ENCODE measurements around the gene ST6GALNAC1. TPM values are rescaled to one million over a fixed set of nuclear protein-coding genes. Genes with fewer than 3 reads are reported as not detected.

Gene ST6GALNAC1
- total RNA-seq, 2 donors from 2014 or later = 0.44 to 1.8 TPM

DNA sequence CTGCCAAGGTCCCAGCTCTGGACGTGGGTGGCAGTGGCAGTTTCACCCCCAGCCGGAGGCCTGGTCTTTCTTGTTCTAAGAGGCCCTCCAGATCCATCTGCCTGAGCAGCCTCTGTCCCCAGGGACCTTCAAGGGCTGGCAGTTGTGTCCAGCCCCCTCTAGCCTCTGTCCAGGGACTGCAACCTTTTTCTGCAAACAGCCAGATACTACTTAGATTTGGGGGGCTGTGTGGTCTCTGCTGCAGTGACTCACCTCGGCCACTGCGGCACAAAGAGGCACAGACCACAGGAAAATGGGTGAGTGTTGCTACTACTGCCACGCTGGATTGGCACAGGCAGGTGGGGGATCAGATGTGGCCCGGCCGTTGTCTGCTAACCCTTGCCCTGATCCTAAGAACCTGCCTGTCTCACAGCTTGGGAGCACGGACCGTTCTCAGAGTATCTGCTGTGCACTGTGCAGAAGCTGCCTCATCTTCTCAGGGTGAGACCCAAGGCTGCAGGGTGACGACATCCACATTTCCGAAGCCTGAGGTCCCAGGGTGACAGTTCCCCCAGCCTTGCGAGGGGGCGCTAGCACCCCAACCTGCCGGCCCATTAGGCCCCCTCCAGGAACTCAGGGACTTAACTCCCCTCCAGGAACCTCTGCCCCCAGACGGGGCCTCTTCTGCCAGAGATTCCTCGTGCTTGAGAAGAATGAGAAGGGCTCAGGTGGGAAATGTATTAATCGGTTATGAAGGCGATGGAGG lies 39.6 kb upstream of the ST6GALNAC1 start:
- ATAC-seq (replicated peaks in 1 of 2) = no peak
- Mint-ChIP-seq H3K4me3 (no peak overlapping the region), H3K36me3 (ENCODE audit: insufficient read depth in 2 of 2) (no peaks in the 10 kb centered on the region), H3K27me3 (ENCODE audit: low read depth) (no peaks in the 10 kb centered on the region), H3K4me1 (ENCODE audit: low read depth) (peaks cover 7% of the 10 kb centered on the region), H3K27ac (no peak overlapping the region), H3K9me3 (no peaks in the 10 kb centered on the region)
- no peak for DNase-seq

DNA sequence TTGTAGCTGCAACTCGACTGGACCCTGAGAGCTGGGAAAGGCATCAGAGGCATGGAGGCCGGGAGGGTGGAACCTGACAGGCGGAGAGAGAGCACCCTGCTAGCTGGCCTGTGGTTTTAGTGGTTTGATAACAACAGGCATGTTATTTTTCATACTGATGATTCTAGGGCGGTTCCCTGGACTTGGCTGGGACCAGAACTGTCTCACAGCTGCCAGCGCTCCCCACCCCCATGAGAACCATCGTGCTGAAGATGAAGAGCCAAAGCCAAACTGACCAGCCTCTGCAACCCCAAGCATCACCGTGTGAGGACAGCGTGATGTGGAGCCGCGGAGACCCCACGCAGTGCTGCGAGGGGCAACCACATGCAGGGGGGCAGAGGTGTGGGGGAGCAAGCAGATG lies 38.7 kb upstream of the ST6GALNAC1 start:
- Mint-ChIP-seq H3K27ac (no peak overlapping the region), H3K4me3 (no peak overlapping the region), H3K36me3 (ENCODE audit: insufficient read depth in 2 of 2) (no peaks in the 10 kb centered on the region), H3K27me3 (ENCODE audit: low read depth) (no peaks in the 10 kb centered on the region), H3K9me3 (no peaks in the 10 kb centered on the region), H3K4me1 (ENCODE audit: low read depth) (peaks cover 7% of the 10 kb centered on the region)
- DNase-seq (no peak), ATAC-seq (replicated peaks in 1 of 2) (no peak)

DNA sequence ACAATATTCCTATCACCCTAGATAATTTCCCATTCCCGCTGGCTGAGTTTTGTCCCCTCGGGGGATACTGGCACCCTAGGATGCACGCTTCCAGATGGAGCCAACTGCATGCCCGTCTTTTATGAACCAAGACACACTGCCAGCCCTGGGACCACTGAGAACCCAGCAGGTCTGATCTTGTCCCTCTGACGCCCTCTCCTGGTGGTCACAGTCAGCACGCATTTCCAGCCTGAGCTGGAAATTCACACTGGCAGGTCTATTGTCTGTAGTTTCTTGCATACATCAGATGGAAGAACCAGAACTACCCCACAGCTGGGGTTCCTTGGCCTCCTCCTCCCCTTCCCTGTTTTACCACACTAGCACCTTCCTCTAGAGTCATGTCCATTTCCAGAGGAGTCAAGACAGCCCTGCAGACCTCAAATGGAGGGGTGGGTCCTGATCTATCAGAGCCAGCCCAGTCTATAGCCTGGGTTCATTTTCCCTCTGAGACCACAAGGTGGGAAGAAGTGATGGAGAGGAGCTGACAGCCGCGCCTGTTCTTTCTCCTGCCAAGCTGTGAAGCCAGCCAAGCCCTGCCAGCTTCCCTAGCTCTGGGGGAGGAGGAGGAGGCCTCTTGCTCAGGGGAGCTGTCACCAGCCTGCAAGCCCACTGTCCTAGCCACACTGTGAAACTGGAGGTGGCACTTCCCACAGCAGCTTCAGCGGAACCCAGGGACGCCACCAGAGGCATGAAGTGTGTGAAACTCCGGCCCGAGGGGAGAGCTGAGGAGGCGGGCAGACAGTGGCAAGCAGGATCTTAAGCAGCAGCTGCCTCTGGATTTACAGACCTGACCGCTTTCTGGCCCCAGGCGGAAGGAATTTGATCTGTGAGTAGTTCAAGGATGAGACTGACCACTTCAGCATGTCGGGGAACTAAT lies 37.9 kb upstream of the ST6GALNAC1 start:
- Mint-ChIP-seq H3K9me3 (no peaks in the 10 kb centered on the region), H3K36me3 (ENCODE audit: insufficient read depth in 2 of 2) (no peaks in the 10 kb centered on the region), H3K4me1 (ENCODE audit: low read depth) (peaks cover 7% of the 10 kb centered on the region), H3K4me3 (no peak overlapping the region), H3K27me3 (ENCODE audit: low read depth) (no peaks in the 10 kb centered on the region), H3K27ac (peak overlapping the region; percentile 74)
- ATAC-seq (replicated peaks in 1 of 2) (peak; percentile 68 to 76), DNase-seq (peak; percentile 74)

DNA sequence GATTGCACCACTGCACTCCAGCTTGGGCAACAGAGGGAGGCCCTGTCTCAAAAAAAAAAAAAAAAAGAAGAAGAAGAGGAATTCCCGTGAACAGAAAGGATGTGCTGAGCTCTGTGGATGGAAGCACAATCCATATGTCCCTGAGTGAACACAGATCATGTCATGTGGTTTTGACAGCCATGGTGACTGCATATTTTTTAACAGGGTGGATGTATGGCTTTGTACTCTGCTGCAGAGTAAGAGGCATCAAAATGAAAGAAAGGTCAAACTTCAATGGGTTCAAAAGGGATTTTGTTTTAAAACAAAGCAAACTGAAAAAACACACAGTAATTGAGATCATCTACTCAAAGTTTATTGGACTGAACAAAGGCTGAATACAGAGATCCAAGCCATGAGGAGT lies 35.7 kb upstream of the ST6GALNAC1 start:
- Mint-ChIP-seq H3K36me3 (ENCODE audit: insufficient read depth in 2 of 2) (no peaks in the 10 kb centered on the region), H3K4me1 (ENCODE audit: low read depth) (peaks cover 7% of the 10 kb centered on the region), H3K27me3 (ENCODE audit: low read depth) (no peaks in the 10 kb centered on the region), H3K27ac (peak overlapping the region; percentile 20), H3K4me3 (no peak overlapping the region), H3K9me3 (no peaks in the 10 kb centered on the region)
- no peak for ATAC-seq (replicated peaks in 1 of 2)
- DNase-seq = no peak

DNA sequence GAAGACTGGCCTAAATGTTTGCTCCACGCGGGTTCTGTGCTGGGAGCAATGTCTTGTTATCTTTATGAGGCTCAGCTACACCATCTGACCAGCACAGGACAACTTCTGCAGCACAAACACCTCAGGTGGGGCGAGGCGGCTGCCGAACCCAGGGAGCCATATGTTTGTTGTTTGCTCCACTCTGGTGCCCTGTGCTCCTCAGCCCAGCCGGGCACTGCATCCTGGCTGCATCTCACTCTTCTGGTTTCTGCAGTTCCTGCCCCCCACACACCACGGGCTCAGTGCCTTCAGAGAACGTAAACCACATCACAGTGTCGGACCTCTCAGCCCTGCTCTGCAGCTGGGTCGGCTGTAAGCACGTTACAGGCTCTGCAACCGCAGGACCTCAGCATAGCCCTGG lies 34.8 kb upstream of the ST6GALNAC1 start:
- Mint-ChIP-seq H3K4me3 (no peak overlapping the region), H3K27me3 (ENCODE audit: low read depth) (no peaks in the 10 kb centered on the region), H3K9me3 (no peaks in the 10 kb centered on the region), H3K36me3 (ENCODE audit: insufficient read depth in 2 of 2) (no peaks in the 10 kb centered on the region), H3K4me1 (ENCODE audit: low read depth) (peaks cover 12% of the 10 kb centered on the region), H3K27ac (no peak overlapping the region)
- ATAC-seq (replicated peaks in 1 of 2) (peak; percentile 64 to 79), DNase-seq (peak; percentile 21 to 27)

DNA sequence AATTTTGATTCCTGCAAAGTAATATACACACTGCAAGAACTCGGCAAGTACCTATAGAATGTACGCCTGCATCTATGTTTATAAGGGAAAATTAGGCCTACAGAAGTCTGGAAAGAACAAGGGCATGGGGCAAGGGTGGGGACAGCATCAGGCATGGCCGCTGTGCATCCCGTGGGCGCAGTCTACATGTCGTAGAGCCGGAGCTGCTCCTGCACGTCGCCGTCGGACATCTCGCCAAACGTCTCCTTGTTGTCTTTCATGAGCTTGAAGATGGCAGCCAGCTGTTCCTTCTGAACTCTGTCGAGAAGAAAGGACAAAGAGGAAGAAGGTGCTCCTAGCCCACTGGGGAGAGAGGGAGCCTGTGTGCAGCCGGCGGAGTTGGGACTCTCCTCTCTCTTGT lies 33.8 kb upstream of the ST6GALNAC1 start:
- Mint-ChIP-seq H3K36me3 (ENCODE audit: insufficient read depth in 2 of 2) (no peaks in the 10 kb centered on the region), H3K4me3 (no peak overlapping the region), H3K4me1 (ENCODE audit: low read depth) (peaks cover 20% of the 10 kb centered on the region), H3K27me3 (ENCODE audit: low read depth) (no peaks in the 10 kb centered on the region), H3K27ac (no peak overlapping the region), H3K9me3 (no peaks in the 10 kb centered on the region)
- DNase-seq = no peak
- no peak for ATAC-seq (replicated peaks in 1 of 2)

DNA sequence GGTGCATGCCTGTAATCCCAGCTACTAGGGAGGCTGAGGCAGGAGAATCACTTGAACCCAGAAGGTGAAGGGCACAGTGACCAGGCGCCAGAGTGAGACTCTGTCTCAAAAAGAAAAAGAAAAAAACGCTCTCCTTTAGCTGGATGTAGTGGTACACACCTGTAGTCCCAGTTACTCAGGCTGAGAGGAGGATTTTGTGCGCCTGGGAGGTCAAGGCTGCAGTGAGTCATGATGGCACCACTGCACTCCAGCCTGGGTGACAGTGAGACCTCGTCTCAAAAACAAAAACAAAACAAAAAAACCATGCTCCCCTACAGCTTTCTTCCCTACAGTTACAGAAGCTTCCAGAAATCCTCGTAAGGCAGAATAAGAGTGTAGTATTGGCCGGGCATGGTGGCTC lies 33.1 kb upstream of the ST6GALNAC1 start:
- ATAC-seq (replicated peaks in 1 of 2) (no peak), DNase-seq (no peak)
- no peaks in the 10 kb centered on the region for H3K9me3 Mint-ChIP-seq
- no peaks in the 10 kb centered on the region for H3K27me3 Mint-ChIP-seq (ENCODE audit: low read depth)
- H3K27ac Mint-ChIP-seq = no peak overlapping the region
- H3K4me3 Mint-ChIP-seq = no peak overlapping the region
- H3K36me3 Mint-ChIP-seq (ENCODE audit: insufficient read depth in 2 of 2) = no peaks in the 10 kb centered on the region
- H3K4me1 Mint-ChIP-seq (ENCODE audit: low read depth) = peaks cover 26% of the 10 kb centered on the region

DNA sequence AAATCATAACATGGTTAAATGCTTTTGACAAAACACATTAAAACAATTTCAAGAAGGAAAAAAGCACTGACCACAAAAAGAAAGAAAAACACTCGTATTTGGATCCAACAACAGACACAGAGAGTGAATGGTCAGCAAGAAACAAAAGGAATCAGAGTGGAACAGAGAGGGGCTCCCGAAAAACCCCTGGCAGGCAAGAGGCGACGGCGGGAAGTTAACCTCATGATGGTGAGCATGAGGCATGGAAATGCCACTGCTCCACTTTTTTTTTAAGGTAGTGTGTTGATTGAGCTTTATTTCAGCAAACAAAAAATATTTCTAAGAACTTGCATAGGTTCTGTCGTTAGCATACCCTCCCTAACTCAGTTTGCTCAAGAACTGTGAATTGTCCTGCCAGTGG lies 32.1 kb upstream of the ST6GALNAC1 start:
- DNase-seq (no peak), ATAC-seq (replicated peaks in 1 of 2) (no peak)
- no peak overlapping the region for H3K27ac Mint-ChIP-seq
- H3K9me3 Mint-ChIP-seq = no peaks in the 10 kb centered on the region
- H3K4me3 Mint-ChIP-seq = no peak overlapping the region
- no peaks in the 10 kb centered on the region for H3K27me3 Mint-ChIP-seq (ENCODE audit: low read depth)
- H3K36me3 Mint-ChIP-seq (ENCODE audit: insufficient read depth in 2 of 2) = no peaks in the 10 kb centered on the region
- peaks cover 29% of the 10 kb centered on the region for H3K4me1 Mint-ChIP-seq (ENCODE audit: low read depth)

DNA sequence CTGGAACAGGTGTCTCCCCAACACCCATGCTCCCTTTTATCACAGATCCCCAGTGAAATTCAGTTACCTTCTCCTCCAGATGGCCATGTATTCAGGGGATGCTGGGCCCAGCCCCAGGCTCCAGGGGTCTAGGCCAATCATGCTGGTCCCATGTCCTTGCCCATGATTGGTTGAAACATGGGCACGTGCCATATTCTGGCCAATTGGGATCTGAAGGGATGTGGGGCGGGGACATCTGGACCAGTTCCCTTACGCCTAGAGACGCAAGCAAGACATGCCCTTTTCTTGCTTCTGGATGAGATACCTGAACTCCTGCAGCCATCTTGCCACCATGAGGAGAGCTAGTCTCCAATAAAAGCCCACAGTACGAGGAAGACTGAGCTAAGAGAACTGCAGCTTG lies 31.0 kb upstream of the ST6GALNAC1 start:
- no peak for ATAC-seq (replicated peaks in 1 of 2)
- Mint-ChIP-seq H3K4me3 (no peak overlapping the region), H3K36me3 (ENCODE audit: insufficient read depth in 2 of 2) (no peaks in the 10 kb centered on the region), H3K27me3 (ENCODE audit: low read depth) (no peaks in the 10 kb centered on the region), H3K4me1 (ENCODE audit: low read depth) (peaks cover 39% of the 10 kb centered on the region), H3K27ac (no peak overlapping the region), H3K9me3 (peaks cover 0 to 3% of the 10 kb centered on the region in 2 donors)
- no peak for DNase-seq

DNA sequence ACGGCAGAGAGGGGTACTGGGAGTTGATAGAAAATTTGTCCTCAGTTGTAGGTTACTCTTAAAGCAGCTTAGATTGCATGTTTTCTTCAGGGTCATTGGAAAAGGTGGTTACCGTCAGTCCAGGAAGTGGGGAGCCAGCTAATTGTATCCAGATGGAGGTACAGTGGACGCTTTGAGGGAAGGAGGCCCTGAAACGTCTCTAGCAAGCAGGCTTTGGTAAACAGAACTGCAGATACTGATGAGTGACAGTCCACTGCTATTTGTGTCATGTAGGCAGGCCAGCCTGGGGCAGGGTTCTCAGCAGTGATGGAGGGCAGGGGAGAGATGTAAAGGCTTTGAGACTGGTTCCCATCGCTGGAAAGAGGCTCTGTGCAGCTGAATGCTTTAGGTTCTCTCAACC lies 30.2 kb upstream of the ST6GALNAC1 start:
- H3K4me3 Mint-ChIP-seq = no peak overlapping the region
- no peaks in the 10 kb centered on the region for H3K36me3 Mint-ChIP-seq (ENCODE audit: insufficient read depth in 2 of 2)
- H3K27ac Mint-ChIP-seq = no peak overlapping the region
- H3K9me3 Mint-ChIP-seq = peaks cover 0 to 3% of the 10 kb centered on the region in 2 donors
- DNase-seq = no peak
- H3K4me1 Mint-ChIP-seq (ENCODE audit: low read depth) = peaks cover 48% of the 10 kb centered on the region
- H3K27me3 Mint-ChIP-seq (ENCODE audit: low read depth) = no peaks in the 10 kb centered on the region
- ATAC-seq (replicated peaks in 1 of 2) = no peak

DNA sequence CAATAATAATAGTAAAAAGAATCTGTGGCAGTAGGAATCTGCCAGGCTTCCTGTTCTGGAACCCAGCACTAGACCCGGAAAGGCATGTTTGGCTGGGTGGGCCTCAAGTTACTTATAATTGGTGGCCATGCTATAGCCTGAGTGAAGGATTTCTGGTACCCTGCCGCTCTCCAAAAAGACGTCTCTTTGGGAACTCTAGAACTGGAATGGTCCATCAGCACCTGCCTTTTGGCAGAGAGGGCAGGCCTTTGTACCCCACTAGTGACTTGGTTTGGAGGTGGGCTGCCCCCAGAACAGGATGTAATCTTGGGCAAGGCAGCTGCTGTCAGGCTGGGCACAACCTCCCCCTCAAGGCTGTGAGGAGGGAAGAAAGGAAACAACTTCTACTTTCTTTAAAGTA lies 29.3 kb upstream of the ST6GALNAC1 start:
- peaks cover 54% of the 10 kb centered on the region for H3K4me1 Mint-ChIP-seq (ENCODE audit: low read depth)
- no peaks in the 10 kb centered on the region for H3K36me3 Mint-ChIP-seq (ENCODE audit: insufficient read depth in 2 of 2)
- DNase-seq = no peak
- peak overlapping the region; percentile 90 to 96 for H3K4me3 Mint-ChIP-seq
- no peak overlapping the region for H3K27ac Mint-ChIP-seq
- no peak for ATAC-seq (replicated peaks in 1 of 2)
- peaks cover 0 to 3% of the 10 kb centered on the region in 2 donors for H3K9me3 Mint-ChIP-seq
- H3K27me3 Mint-ChIP-seq (ENCODE audit: low read depth) = no peaks in the 10 kb centered on the region

DNA sequence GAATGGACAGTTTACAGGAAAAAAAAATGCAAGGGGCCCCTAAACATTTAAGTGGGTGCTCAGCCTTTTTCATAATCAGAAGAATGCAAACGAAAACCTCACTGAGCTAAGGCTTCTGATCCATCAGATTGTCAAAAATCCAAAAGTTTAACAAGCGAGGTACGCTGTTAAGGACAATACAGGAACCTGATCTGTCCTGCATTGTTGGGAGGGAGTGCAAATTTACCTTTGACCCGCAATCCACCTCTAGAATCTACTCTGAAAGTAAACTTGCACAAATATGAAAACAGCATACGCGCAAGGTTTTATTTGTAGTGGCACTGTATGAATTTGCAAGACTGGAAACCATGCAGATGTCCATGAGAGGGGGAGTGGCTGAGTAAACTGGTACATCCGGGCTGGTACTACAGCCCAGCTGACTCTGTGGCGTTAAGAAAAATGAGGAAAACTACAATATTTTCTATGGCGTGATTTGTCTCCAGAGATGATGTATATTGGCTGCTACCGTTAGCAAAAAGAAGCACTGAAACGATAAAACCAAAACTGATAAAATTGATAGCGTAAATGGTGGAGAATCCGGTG lies 28.8 kb upstream of the ST6GALNAC1 start:
- peak overlapping the region; percentile 83 for H3K27ac Mint-ChIP-seq
- peaks cover 0 to 3% of the 10 kb centered on the region in 2 donors for H3K9me3 Mint-ChIP-seq
- peaks cover 54% of the 10 kb centered on the region for H3K4me1 Mint-ChIP-seq (ENCODE audit: low read depth)
- no peaks in the 10 kb centered on the region for H3K27me3 Mint-ChIP-seq (ENCODE audit: low read depth)
- peak overlapping the region; percentile 90 to 96 for H3K4me3 Mint-ChIP-seq
- DNase-seq = no peak
- no peaks in the 10 kb centered on the region for H3K36me3 Mint-ChIP-seq (ENCODE audit: insufficient read depth in 2 of 2)
- ATAC-seq (replicated peaks in 1 of 2) = no peak

DNA sequence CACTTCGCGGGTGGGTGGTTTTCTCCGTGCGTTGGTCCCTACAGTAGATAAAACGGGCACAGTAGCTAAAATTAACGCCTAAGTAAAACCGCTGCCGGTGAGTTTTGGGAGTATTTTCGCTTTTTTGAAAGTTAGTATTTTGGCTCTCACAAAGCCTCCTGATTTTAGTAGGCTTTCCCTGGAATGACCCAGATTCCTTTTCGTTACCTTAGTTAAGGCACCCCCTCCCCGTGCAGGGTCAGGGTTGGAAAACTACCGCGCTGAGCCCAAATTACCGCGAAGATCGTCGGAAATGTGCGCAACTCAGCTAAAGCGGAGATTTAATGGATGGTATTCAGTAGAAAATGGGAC lies 28.3 kb upstream of the ST6GALNAC1 start:
- Mint-ChIP-seq H3K4me1 (ENCODE audit: low read depth) (peaks cover 54% of the 10 kb centered on the region), H3K27me3 (ENCODE audit: low read depth) (no peaks in the 10 kb centered on the region), H3K36me3 (ENCODE audit: insufficient read depth in 2 of 2) (no peaks in the 10 kb centered on the region), H3K4me3 (peak overlapping the region; percentile 90 to 96), H3K27ac (peak overlapping the region; percentile 83), H3K9me3 (peaks cover 0 to 3% of the 10 kb centered on the region in 2 donors)
- DNase-seq = no peak
- ATAC-seq (replicated peaks in 1 of 2) = peak in 1 of 2 donors; percentile 6

Measured in activated T-cell treated with anti-CD3 and anti-CD28 coated beads, Interleukin-2, amount 50 U/mL, for 72 hours (primary cell).